H9 (cell line): ENCODE data around the gene KCNMA1. TPM values are rescaled to one million over a fixed set of nuclear protein-coding genes. Genes with fewer than 3 reads are reported as not detected.

ENCODE experiments used
- DNase-seq: peaks from one replicate; pipeline ENCODE4 v3.0.0-alpha.2; 2017
- H2AFZ ChIP-seq: one replicate; pipeline ENCODE4 v1.6.1; 2013; ENCODE audit warnings: mild to moderate bottlenecking, low read length, control low read depth, moderate library complexity
- H2AK5ac ChIP-seq: 2 replicates; pipeline ENCODE4 v1.6.1; 2013; ENCODE audit warnings: low read length, control low read depth, mixed read lengths; ENCODE audit not compliant: insufficient read length
- H2BK120ac ChIP-seq: one replicate; pipeline ENCODE4 v1.6.1; 2013; ENCODE audit warnings: low read depth, mild to moderate bottlenecking, low read length, control low read depth, inconsistent platforms; ENCODE audit not compliant: poor library complexity, severe bottlenecking
- H2BK12ac ChIP-seq: 2 replicates; pipeline ENCODE4 v1.6.1; 2013; ENCODE audit warnings: low read length, control low read depth, mixed read lengths, low read depth; ENCODE audit not compliant: insufficient read length
- H2BK15ac ChIP-seq: 2 replicates; pipeline ENCODE4 v1.6.1; 2013; ENCODE audit warnings: low read depth, low read length, control low read depth
- H2BK20ac ChIP-seq: one replicate; pipeline ENCODE4 v1.6.1; 2013; ENCODE audit warnings: low read depth, mild to moderate bottlenecking, low read length, control low read depth, inconsistent platforms; ENCODE audit not compliant: poor library complexity, severe bottlenecking
- H2BK5ac ChIP-seq: 2 replicates; pipeline ENCODE4 v1.6.1; 2013; ENCODE audit warnings: low read length, control low read depth, mixed read lengths; ENCODE audit not compliant: insufficient read length
- H3K14ac ChIP-seq: 2 replicates; pipeline ENCODE4 v1.6.1; 2013; ENCODE audit warnings: low read length, control low read depth; ENCODE audit not compliant: insufficient read depth
- H3K18ac ChIP-seq: 2 replicates; pipeline ENCODE4 v1.6.1; 2013; ENCODE audit warnings: low read depth, mild to moderate bottlenecking, mixed read lengths, low read length, control low read depth; ENCODE audit not compliant: insufficient read length
- H3K23ac ChIP-seq: 2 replicates; pipeline ENCODE4 v1.6.1; 2013; ENCODE audit warnings: low read length, control low read depth, mixed read lengths, low read depth; ENCODE audit not compliant: insufficient read length
- H3K23me2 ChIP-seq: 2 replicates; pipeline ENCODE4 v1.6.1; 2013; ENCODE audit warnings: low read depth, mild to moderate bottlenecking, mixed read lengths, low read length, control low read depth; ENCODE audit not compliant: insufficient read length, poor library complexity, severe bottlenecking
- H3K27ac ChIP-seq: 2 replicates; pipeline ENCODE4 v1.5.1; 2013; ENCODE audit warnings: low read length, control low read depth, mixed read lengths, low read depth; ENCODE audit not compliant: insufficient read length
- H3K27me3 ChIP-seq: 2 replicates; pipeline ENCODE4 v1.6.1; 2013; ENCODE audit warnings: low read length, control low read depth, inconsistent platforms; ENCODE audit not compliant: insufficient read depth
- H3K4ac ChIP-seq: 2 replicates; pipeline ENCODE4 v1.6.1; 2013; ENCODE audit warnings: low read depth, mild to moderate bottlenecking, control low read depth, inconsistent platforms, low read length, moderate library complexity
- H3K4me1 ChIP-seq: 2 replicates; pipeline ENCODE4 v1.6.1; 2013; ENCODE audit warnings: low read length, control low read depth, inconsistent platforms; ENCODE audit not compliant: insufficient read depth
- H3K4me2 ChIP-seq: 2 replicates; pipeline ENCODE4 v1.6.1; 2013; ENCODE audit warnings: low read length, control low read depth, mixed read lengths; ENCODE audit not compliant: insufficient read length, insufficient read depth
- H3K56ac ChIP-seq: 2 replicates; pipeline ENCODE4 v1.6.1; 2013; ENCODE audit warnings: low read depth, mild to moderate bottlenecking, mixed read lengths, low read length, control low read depth; ENCODE audit not compliant: insufficient read length
- H3K79me1 ChIP-seq: 2 replicates; pipeline ENCODE4 v1.6.1; 2013; ENCODE audit warnings: low read depth, mild to moderate bottlenecking, moderate library complexity, low read length, control low read depth, inconsistent platforms; ENCODE audit not compliant: insufficient read depth, poor library complexity, severe bottlenecking
- H3K79me2 ChIP-seq: 2 replicates; pipeline ENCODE4 v1.6.1; 2013; ENCODE audit warnings: low read length, control low read depth, inconsistent platforms; ENCODE audit not compliant: insufficient read depth
- H3K9ac ChIP-seq: 2 replicates; pipeline ENCODE4 v1.6.1; 2013; ENCODE audit warnings: low read length, control low read depth, mixed read lengths; ENCODE audit not compliant: insufficient read length; ENCODE audit errors: extremely low read depth
- H3K9me3 ChIP-seq: one replicate; pipeline ENCODE4 v1.6.1; 2013; ENCODE audit warnings: low read depth, low read length, inconsistent platforms; ENCODE audit not compliant: control insufficient read depth
- H3T11ph ChIP-seq: one replicate; pipeline ENCODE4 v1.6.1; 2013; ENCODE audit warnings: mild to moderate bottlenecking, low read length, control low read depth, inconsistent platforms
- H4K20me1 ChIP-seq: one replicate; pipeline ENCODE4 v1.6.1; 2013; ENCODE audit not compliant: control insufficient read depth, insufficient read length, insufficient read depth
- H4K5ac ChIP-seq: 2 replicates; pipeline ENCODE4 v1.6.1; 2013; ENCODE audit warnings: low read depth, mild to moderate bottlenecking, mixed read lengths, low read length, control low read depth; ENCODE audit not compliant: insufficient read length
- H4K8ac ChIP-seq: replicated peaks from 2 replicates; pipeline ENCODE4 v1.6.1; 2013; ENCODE audit warnings: low read length, control low read depth, mixed read lengths, low read depth; ENCODE audit not compliant: insufficient read length
- H4K91ac ChIP-seq: 2 replicates; pipeline ENCODE4 v1.6.1; 2013; ENCODE audit warnings: low read depth, mild to moderate bottlenecking, moderate library complexity, mixed read lengths, low read length, control low read depth; ENCODE audit not compliant: insufficient read length
- H3K27ac Mint-ChIP-seq, 3 experiments: 2 replicates in 2 of 3; 3 replicates in 1 of 3; pipeline ENCODE4 v1.8.0; 2020 to 2021; ENCODE audit warnings: mixed read lengths in 3 of 3, mild to moderate bottlenecking in 1 of 3, moderate library complexity in 1 of 3
- H3K27me3 Mint-ChIP-seq: 2 replicates; pipeline ENCODE4 v1.8.0; 2021; ENCODE audit warnings: low read depth, mild to moderate bottlenecking, moderate library complexity, mixed read lengths
- H3K36me3 Mint-ChIP-seq, 3 experiments: 2 replicates in 2 of 3; 3 replicates in 1 of 3; pipeline ENCODE4 v1.8.0; 2020 to 2021; ENCODE audit warnings: low read depth in 3 of 3, mixed read lengths in 3 of 3; ENCODE audit not compliant: insufficient read depth in 1 of 3
- H3K4me1 Mint-ChIP-seq, 2 experiments: 2 replicates each; pipeline ENCODE4 v1.8.0; 2020; ENCODE audit warnings: mixed read lengths in 2 of 2
- H3K4me3 Mint-ChIP-seq, 2 experiments: 2 replicates in 1 of 2; 3 replicates in 1 of 2; pipeline ENCODE4 v1.8.0; 2020 to 2021; ENCODE audit warnings: mild to moderate bottlenecking in 2 of 2, mixed read lengths in 2 of 2, moderate library complexity in 1 of 2
- H3K9me3 Mint-ChIP-seq, 2 experiments: 2 replicates in 1 of 2; 3 replicates in 1 of 2; pipeline ENCODE4 v1.8.0; 2020; ENCODE audit warnings: mild to moderate bottlenecking in 2 of 2, mixed read lengths in 2 of 2, moderate library complexity in 1 of 2
- CTCF ChIP-seq: fragments of 200-600 bp; sonication (generic); conservative IDR thresholded peaks from 3 replicates; pipeline ENCODE4 v1.8.0; 2021; ENCODE audit warnings: antibody characterized with exemption, mild to moderate bottlenecking
- WGBS: extraction: QIAGEN DNeasy Blood & Tissue Kit; methylation state at CpG from one replicate; pipeline ENCODE4 v1.1.7; 2013; ENCODE audit warnings: missing lambda C conversion rate, low lambda C conversion rate, mixed read lengths; ENCODE audit not compliant: insufficient read length; ENCODE audit errors: extremely low coverage; 5-methylcytosine and 5-hydroxymethylcytosine counted together
- total RNA-seq: library from RNA; stranded (reverse); gene quantifications from 2 replicates; pipeline ENCODE4 v1.2.1, GENCODE V29; 2021

Gene KCNMA1
- total RNA-seq, 1 experiment from 2014 or later = 2.0 TPM

GRCh38 chr10:77673515-77674140, 36.0 kb upstream of the KCNMA1 start:
- H3K14ac ChIP-seq = no peak overlapping the region
- no peak overlapping the region for H3K18ac ChIP-seq
- no peak overlapping the region for H4K91ac ChIP-seq
- no peak overlapping the region for H4K5ac ChIP-seq
- no peaks in the 10 kb centered on the region for H3K79me2 ChIP-seq
- no peak overlapping the region for H2BK12ac ChIP-seq
- no peak overlapping the region for H2BK15ac ChIP-seq
- peaks cover 16% of the 10 kb centered on the region for H3K27me3 Mint-ChIP-seq
- H2BK120ac ChIP-seq = no peak overlapping the region
- no CpG with 5 or more reads among the region's 6 CpGs for WGBS
- H2AK5ac ChIP-seq = no peak overlapping the region
- H3K27me3 ChIP-seq = no peaks in the 10 kb centered on the region
- no peaks in the 10 kb centered on the region for H3K23me2 ChIP-seq
- no peaks in the 10 kb centered on the region for H4K20me1 ChIP-seq
- H4K8ac ChIP-seq = no peak overlapping the region
- H3K79me1 ChIP-seq = no peaks in the 10 kb centered on the region
- no peak overlapping the region for H2BK5ac ChIP-seq
- H3K9me3 ChIP-seq = no peaks in the 10 kb centered on the region
- no peak overlapping the region for H3K56ac ChIP-seq
- H3K27ac Mint-ChIP-seq = no peak overlapping the region
- H3K4me1 ChIP-seq = no peaks in the 10 kb centered on the region; the same call in 1 of the 2 replicates
- no peak for DNase-seq
- H3K36me3 Mint-ChIP-seq = no peaks in the 10 kb centered on the region; a peak in 2 of 7 replicates
- H3T11ph ChIP-seq = no peak overlapping the region
- no peak overlapping the region for H3K9ac ChIP-seq
- peaks cover 12 to 27% of the 10 kb centered on the region in 2 experiments for H3K4me1 Mint-ChIP-seq
- no peak overlapping the region for H3K27ac ChIP-seq
- no peaks in the 10 kb centered on the region for H3K9me3 Mint-ChIP-seq
- H3K4ac ChIP-seq = no peak overlapping the region
- no peak overlapping the region for H3K4me2 ChIP-seq
- H2AFZ ChIP-seq = no peak overlapping the region
- no peak overlapping the region for H3K4me3 Mint-ChIP-seq
- H3K23ac ChIP-seq = no peak overlapping the region
- no peak overlapping the region for H2BK20ac ChIP-seq
- TF ChIP-seq CTCF = no peak
